GM19395 (cell line): ENCODE measurements around the gene AJM1.

Source experiments
- ATAC-seq: cut with Tn5 transposase; IDR thresholded peaks from one replicate; pipeline ENCODE4 v1.9.1; 2021; ENCODE audit warnings: mild to moderate bottlenecking, moderate library complexity; ENCODE audit not compliant: unreplicated experiment

AJM1 gene

DNA sequence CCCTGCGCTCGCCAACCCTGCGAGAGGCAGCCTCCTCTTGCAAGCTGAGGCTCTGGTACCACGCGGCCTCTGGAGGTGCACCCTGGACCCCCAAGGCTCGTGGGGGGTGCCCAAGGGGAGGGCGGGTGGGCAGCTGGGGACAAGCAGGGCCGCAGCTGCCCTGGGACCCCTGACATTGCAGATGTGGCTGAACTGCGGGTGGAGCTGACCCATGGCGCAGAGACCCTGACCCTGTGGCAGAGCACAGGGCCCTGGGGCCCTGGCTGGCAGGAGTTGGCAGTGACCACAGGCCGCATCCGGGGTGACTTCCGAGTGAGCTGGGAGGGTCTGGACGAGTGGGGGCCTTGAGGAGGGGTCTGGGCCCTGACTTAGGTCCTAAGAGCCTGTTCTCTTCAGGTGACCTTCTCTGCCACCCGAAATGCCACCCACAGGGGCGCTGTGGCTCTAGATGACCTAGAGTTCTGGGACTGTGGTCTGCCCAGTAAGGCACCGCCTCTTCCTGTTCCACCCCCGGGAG is 11.4 kb downstream of the AJM1 start:
- no peak for ATAC-seq

DNA sequence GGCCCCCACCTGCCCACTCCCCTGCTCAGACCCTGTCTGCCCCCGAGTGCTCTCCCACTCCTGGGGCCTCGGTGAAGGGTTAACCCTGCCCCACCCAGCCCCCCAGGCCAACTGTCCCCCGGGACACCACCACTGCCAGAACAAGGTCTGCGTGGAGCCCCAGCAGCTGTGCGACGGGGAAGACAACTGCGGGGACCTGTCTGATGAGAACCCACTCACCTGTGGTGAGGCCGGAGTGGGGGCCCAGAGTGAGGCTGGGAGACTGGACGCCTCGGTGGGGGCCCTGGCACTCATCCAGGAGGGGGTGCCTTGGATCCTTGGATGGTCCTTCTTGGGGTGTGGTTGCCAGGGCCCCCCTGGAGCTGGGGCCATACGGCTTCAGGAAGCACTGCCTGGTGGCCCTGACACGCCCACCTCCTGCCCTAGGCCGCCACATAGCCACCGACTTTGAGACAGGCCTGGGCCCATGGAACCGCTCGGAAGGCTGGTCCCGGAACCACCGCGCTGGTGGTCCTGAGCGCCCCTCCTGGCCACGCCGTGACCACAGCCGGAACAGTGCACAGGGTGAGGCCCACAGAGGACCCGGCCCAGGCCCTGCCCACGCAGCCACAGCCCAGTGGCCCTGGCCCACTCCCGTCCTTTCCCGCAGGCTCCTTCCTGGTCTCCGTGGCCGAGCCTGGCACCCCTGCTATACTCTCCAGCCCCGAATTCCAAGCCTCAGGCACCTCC is 12.0 kb downstream of the AJM1 start:
- ATAC-seq, result no peak

DNA sequence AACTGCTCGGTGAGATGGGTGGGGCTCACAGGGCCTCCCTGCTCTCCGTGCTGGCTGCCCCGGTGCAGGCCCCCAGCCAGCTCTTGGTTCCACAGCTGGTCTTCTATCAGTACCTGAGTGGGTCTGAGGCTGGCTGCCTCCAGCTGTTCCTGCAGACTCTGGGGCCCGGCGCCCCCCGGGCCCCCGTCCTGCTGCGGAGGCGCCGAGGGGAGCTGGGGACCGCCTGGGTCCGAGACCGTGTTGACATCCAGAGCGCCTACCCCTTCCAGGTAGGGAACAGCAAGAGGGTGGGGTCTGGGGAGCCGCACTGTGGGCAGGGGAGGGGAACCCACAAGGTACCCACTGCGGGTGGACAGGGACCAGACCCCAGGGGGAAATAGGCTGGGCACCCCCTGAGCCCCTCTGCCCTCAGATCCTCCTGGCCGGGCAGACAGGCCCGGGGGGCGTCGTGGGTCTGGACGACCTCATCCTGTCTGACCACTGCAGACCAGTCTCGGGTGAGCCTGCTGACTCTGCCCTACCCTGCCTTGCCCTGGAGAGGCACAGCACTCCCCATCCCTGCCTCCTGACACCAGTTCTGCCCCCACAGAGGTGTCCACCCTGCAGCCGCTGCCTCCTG is 12.7 kb downstream of the AJM1 start:
- ATAC-seq, result no peak

DNA sequence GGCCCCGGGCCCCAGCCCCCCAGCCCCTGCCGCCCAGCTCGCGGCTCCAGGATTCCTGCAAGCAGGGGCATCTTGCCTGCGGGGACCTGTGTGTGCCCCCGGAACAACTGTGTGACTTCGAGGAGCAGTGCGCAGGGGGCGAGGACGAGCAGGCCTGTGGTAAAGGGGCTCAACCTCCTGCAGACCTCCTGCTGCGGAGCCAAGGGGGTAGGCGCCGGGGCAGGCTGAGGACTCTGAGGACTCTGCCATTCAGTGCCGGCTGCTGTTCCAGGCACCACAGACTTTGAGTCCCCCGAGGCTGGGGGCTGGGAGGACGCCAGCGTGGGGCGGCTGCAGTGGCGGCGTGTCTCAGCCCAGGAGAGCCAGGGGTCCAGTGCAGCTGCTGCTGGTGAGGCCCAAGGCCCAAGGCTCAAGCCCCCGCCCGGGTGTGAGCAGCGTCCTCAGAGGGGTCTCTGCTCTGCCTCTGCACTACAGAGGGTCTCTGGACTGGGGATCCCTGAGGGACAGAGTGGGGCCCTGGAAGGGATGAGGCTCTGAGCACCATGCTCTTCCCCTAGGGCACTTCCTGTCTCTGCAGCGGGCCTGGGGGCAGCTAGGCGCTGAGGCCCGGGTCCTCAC is 13.3 kb downstream of the AJM1 start:
- ATAC-seq, result no peak

DNA sequence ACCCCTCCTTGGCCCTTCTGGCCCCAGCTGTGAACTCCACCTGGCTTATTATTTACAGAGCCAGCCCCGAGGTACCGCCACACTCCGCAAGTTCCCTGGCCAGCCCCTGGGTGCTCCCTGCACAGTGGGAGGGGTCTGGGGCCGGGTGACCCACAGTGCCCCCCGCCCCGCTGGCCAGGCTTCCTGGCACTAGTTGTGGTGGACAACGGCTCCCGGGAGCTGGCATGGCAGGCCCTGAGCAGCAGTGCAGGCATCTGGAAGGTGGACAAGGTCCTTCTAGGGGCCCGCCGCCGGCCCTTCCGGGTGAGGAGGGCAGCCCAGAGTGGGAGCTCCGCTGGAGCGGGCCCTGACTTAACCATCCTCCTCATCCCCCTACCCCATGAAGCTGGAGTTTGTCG is 13.8 kb downstream of the AJM1 start:
- no peak for ATAC-seq

DNA sequence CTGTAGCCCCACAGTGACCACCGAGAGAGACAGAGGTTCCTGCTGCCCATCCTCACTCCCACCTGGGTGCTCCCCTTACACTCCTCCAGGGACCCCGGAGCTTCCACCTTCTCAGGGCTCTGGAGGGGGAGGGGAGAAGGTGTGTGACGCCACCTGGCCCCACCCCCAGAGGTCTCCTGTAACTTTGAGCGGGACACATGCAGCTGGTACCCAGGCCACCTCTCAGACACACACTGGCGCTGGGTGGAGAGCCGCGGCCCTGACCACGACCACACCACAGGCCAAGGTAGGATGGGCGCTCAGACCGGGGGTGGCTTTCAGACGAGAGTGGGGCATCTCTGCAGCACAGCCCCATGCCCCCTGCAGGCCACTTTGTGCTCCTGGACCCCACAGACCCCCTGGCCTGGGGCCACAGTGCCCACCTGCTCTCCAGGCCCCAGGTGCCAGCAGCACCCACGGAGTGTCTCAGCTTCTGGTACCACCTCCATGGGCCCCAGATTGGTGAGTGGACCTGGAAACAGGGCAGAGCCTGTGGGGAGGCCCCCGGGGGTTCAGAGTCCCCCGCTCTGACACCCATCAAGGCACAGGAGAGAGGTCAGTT is 14.4 kb downstream of the AJM1 start:
- no peak for ATAC-seq

DNA sequence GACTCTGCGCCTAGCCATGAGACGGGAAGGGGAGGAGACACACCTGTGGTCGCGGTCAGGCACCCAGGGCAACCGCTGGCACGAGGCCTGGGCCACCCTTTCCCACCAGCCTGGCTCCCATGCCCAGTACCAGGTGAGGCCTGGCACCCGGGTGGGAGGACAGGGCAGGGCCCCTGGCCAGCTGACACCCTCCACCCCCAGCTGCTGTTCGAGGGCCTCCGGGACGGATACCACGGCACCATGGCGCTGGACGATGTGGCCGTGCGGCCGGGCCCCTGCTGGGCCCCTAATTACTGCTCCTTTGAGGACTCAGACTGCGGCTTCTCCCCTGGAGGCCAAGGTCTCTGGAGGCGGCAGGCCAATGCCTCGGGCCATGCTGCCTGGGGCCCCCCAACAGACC is 14.9 kb downstream of the AJM1 start:
- ATAC-seq, result no peak

DNA sequence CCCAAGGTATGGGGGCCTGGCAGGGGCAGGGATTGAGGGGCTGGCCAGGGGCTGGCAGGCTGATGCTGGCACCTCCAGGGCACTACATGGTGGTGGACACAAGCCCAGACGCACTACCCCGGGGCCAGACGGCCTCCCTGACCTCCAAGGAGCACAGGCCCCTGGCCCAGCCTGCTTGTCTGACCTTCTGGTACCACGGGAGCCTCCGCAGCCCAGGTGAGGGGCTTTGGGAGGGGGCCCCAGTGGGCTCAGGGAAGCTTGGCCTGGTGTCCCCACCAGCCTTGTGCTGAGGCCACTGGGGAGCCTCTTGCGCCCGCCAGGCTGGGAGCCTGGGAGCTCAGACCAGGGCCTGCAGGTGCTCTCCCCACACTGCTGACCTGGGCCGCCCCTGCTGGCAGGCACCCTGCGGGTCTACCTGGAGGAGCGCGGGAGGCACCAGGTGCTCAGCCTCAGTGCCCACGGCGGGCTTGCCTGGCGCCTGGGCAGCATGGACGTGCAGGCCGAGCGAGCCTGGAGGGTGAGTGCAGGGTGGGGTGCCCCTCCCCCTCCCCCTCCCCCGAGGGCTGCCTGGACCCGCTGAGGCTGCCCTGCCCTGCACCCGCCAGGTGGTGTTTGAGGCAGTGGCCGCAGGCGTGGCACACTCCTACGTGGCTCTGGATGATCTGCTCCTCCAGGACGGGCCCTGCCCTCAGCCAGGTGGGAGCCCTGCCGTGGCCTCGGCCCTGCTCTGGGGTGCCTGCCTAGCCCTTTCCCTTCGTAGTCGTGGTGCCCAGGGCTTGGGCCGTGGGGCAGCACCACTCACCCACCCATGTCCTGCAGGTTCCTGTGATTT is 15.5 kb downstream of the AJM1 start:
- ATAC-seq, result no peak

DNA sequence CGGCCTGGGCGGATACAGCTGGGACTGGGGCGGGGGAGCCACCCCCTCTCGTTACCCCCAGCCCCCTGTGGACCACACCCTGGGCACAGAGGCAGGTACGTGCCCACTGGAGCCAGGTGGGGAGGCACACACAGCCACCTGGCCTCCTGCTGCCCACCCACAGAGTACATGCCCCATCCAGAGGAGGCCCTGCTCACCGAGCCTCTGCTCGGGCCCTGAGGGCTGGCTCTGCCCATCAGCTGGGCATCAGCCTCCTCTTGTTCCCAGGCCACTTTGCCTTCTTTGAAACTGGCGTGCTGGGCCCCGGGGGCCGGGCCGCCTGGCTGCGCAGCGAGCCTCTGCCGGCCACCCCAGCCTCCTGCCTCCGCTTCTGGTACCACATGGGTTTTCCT is 16.2 kb downstream of the AJM1 start:
- ATAC-seq, result no peak

DNA sequence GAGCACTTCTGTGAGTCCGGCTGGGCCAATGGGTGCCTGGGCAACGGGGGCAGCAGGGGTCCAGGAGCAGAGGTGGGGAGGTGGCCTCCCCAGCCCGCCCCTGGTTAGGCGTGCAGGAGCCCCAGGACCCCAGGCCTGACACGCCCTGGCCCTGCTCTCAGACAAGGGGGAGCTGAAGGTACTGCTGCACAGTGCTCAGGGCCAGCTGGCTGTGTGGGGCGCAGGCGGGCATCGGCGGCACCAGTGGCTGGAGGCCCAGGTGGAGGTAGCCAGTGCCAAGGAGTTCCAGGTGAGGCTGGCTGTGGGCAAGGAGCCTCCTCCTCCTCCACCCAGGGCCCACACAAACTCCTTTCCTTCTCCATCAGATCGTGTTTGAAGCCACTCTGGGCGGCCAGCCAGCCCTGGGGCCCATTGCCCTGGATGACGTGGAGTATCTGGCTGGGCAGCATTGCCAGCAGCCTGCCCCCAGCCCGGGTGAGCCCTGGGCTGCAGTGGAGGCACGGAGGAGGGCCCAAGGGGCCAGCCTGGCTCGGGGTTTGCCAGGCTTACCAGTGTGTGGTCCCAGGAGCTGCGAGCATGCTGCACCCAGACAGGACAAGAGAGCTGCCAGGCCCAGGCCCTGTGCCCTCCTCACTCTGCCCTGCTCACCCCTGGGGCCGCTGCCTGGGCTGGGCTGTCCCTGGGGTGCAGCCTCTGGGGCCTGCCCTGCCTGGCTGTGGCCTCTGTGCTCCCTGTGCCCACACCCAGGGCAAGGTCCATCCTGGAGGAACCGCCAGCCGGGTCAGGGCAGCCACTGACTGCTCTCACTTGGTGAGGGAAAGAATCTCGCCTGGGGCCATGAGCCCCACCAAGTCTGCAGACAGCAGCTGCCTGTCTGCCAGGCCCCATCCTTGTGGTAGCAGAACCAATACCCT is 16.8 kb downstream of the AJM1 start:
- no peak for ATAC-seq

DNA sequence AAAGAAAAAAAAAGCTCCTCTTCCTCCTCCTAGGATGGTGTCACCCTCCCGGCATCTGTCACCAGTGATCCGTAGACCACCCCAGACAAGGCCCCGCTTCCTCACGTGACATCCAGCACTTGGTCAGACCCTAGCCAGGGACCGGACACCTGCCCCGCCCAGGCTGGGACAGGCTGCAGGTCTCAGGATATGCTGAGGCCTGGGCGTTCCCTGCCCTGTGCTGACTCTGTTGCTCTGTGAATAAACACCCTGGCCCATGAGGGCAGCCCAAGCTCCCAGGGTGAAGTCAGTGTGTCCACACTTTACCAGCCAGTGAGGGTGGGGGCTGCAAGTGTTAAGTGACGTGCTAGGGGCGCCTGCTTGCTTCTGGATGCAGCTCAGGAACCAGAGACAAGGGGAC is 18.3 kb downstream of the AJM1 start:
- ATAC-seq, result no peak

DNA sequence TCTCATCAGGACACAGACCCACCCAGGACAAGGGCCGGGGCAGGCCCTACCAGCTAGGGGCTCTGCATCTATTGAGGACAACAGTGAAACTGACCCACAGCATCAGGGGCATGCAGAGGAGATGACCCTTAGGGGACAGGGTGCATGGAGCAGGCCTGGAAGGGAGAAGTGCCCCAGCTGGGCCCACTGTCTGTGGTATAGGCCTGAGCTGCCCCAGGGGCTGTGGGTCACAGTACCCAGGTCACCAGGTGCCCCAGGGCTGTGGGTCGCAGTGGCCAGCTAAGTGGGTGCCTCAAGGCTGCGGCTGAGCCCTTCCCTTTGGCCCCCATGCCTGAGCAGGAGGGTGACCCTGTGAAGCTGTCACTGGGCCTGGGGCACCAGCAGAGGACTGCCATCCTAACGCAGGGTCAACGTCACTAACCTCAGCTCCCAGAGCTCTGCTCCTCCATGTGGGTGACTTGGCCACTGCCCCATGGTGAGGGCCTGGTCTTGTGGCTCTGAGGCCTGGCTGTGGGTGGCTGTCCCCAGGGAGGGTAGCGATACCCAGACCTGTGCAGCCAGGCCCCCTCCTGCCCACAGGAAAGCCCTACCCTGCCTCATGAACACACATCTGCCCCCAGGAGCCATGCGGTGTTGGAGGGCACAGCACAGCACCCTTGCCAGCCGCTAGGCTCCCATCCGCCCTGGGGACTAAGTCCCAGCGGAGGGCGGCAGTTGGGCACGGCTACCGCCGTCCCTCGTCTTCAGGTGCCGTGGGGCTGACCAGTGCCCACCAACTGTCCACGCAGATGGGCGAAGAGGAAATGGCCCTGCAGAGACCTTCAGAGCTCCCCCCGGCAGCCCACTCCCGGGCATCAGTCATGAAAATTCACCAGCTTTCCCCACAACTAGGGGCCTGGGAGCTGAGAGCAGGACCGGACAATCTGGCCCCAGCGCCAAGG is 18.9 kb downstream of the AJM1 start:
- no peak for ATAC-seq

DNA sequence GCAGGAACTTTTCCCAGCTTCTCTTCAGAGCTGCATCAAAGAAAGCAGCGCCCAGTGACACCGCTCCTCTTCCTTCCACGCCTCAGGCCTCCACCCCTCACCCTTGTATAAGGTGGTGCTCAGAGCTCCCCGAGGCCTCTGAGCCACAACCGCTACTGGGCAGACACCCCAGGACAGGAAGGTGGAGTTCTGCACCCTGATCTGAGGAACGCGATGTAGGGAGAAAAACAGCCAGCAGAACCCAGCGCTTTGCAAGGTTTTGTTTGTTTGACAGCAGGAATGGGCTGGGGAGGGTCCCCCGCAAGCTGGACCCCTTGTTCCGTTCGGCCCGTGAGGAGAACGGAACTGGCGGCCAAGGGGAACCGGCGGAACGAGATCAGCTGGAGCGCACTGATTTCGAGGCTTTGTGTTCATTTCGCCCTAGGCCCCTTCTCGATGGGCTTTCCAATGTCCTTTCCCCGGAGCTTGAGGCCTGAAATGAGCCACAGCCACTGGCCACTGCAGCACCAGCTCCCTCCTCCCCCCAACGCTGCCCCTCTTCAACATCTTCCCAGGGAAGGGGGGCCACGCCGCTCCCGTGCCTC is 19.7 kb downstream of the AJM1 start:
- no peak for ATAC-seq

DNA sequence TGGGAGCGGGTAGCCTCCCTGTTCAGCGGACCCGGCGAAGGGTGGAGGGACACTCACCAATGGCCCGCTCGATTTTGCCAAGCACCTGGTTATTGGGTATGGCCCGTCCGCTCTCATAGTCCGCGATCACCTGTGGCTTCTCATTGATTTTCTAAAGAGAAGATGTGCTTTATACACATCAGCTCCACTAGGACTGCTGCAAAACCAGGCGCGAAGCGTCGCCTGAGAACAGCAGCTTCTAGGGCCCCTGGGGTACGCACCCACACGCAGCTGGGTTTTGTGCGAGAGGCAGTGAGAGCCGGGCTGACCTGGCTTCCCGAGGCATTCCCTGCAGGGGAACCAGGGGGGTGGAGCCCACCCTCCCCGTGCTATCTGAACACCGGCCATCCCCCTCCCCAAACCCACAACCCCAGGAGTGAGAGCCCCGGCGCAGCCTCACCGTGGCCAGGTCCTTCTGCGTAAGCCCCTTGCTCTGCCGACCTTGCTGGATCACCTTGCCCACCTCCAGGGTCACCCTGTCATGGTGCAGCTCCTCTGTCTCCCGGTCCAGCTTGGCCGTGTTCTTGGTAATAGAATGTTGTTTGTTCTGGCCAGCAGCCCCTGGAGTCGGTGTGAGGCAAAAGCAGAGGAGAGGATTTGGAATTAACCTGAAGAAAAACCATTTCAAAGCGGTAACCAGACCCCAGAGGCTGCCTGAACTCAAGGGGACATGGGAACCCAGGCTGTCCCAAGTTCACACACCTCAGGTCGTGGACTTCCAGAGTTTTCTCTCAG is 20.8 kb downstream of the AJM1 start:
- no peak for ATAC-seq

DNA sequence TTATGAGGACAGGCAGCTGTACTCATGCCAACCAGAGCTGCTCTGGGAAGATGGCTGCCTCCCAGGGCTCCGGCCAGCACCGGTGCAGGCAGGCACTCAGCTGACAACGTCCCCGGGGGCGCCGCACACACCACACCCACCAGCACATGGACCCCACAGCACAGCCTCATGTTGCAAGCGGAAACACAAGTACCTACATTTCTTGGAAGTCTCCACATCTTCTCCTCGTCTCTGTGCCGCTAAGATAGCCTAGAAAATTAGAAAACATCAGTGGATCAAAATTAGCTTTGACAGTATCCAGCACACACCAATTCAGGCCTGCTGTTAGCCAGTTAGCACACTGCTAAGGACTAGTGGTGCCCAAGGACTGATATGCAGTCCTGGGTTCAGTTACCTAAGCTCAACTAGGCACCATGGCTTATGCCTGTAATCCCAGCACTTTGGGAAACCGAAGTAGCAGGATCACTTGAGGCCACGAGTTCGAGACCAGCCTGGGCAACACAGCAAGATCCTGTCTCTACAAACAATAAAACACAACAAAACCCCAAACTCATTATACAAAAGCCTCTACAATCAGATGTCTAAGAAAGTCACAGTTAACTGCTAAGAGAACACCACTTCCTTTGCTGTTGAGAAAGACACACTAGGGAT is 21.5 kb downstream of the AJM1 start:
- no peak for ATAC-seq

DNA sequence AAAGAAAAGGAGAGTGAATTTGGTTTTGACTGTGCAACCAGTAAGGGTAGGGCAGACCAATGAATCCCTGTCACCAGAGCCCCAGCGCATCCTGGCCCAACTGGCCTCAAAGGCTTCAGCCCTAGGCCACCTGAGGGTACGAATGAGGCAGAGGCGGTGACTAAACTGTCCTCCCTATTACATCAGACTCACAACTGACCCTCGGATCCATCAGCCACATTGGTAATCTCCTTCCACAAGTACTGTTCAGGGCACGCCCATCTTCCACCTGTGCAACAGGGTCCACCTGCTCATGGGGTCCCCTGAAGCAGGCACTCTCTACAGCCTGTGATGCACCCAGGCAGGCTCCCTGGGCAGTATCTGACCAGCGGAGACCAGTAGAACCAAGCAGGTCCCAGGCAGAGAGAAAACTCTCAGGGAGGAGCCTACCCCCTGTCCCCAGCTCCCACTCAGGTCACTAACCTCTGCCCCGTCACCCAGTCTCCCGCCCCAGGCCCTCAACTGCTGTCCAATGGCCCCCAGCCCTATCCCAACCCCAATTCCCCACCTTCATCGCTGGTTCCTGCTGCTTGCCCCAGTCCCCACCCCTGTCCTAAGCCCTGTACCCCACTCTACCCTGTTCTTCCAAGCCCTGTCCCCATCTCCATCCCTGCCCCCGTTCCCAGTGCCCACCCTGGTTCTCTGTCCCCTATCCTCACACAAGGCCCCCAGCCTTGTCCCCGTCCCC is 22.9 kb downstream of the AJM1 start:
- ATAC-seq, result no peak

DNA sequence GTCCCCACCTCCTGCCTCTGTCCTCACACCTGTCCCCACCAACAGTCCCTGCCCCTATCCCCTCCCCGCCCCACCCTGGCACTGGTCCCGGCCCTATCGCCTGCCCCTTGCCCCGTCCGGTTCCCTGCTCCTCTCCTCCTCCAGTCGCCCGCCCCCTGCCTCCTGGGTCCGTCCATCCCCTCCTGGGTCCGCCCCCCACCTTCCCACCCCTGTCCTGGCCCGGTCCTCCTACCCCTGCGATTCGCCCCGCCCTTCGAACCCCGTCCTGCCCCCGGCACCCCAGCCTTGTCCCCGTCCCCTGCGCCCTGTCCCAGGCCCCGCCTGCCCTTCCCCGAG is 23.5 kb downstream of the AJM1 start:
- ATAC-seq, result no peak
